Transverse colon (tissue), 4 donors: ENCODE measurements around the gene OR2T5.
"Not testable (repeated sequence)": the region's sequence is repeated elsewhere in the genome, so short reads cannot be mapped to it uniquely, and the experiment has no call there.

Experiments used
- POLR2A ChIP-seq: fragments of 450-650 bp; IDR thresholded peaks from one replicate; pipeline ENCODE4 v1.6.1; 2016; ENCODE audit warnings: antibody characterized with exemption, mild to moderate bottlenecking, moderate library complexity
- POLR2AphosphoS5 ChIP-seq, 3 donors: sonication (generic); formaldehyde crosslinking; IDR thresholded peaks; one replicate each; pipeline ENCODE4 v1.6.1; 2016; ENCODE audit warnings: antibody characterized with exemption in 3 of 3
- TF ChIP-seq, protein P1 (sequence below), 5 experiments: fragments of 200-600 bp in 3 of 5; fragments of 450-650 bp in 2 of 5; sonication (generic) in 3 of 5; IDR thresholded peaks; 1 replicate in 2 of 5; 2 replicates in 3 of 5; pipeline ENCODE4 v1.5.1; 2016 to 2017; ENCODE audit warnings: antibody characterized with exemption in 5 of 5, inconsistent platforms in 3 of 5, mild to moderate bottlenecking in 2 of 5, moderate library complexity in 1 of 5

GRCh38 chr1:248481686-248482579, 6.5 kb upstream of the OR2T5 start:
- not testable (repeated sequence) for TF ChIP-seq POLR2A; POLR2AphosphoS5 (IDR thresholded peaks at IDR 0.05)
- TF ChIP-seq, protein P1, sequence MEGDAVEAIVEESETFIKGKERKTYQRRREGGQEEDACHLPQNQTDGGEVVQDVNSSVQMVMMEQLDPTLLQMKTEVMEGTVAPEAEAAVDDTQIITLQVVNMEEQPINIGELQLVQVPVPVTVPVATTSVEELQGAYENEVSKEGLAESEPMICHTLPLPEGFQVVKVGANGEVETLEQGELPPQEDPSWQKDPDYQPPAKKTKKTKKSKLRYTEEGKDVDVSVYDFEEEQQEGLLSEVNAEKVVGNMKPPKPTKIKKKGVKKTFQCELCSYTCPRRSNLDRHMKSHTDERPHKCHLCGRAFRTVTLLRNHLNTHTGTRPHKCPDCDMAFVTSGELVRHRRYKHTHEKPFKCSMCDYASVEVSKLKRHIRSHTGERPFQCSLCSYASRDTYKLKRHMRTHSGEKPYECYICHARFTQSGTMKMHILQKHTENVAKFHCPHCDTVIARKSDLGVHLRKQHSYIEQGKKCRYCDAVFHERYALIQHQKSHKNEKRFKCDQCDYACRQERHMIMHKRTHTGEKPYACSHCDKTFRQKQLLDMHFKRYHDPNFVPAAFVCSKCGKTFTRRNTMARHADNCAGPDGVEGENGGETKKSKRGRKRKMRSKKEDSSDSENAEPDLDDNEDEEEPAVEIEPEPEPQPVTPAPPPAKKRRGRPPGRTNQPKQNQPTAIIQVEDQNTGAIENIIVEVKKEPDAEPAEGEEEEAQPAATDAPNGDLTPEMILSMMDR (IDR thresholded peaks at IDR 0.05): not testable (repeated sequence)
